Stimulated activated CD4-positive, alpha-beta T cell treated with anti-CD3 and anti-CD28 coated beads, Interleukin-4, amount 100 ng/mL, for 24 hours (primary cell): ENCODE data around the gene SHISAL1.

Experiments used
- DNase-seq: peaks from one replicate; pipeline ENCODE4 v3.0.0-alpha.2; 2020

Gene SHISAL1

GRCh38 chr22:44204739-44205515, 107.8 kb downstream of the SHISAL1 start:
- DNase-seq, result no peak

DNA sequence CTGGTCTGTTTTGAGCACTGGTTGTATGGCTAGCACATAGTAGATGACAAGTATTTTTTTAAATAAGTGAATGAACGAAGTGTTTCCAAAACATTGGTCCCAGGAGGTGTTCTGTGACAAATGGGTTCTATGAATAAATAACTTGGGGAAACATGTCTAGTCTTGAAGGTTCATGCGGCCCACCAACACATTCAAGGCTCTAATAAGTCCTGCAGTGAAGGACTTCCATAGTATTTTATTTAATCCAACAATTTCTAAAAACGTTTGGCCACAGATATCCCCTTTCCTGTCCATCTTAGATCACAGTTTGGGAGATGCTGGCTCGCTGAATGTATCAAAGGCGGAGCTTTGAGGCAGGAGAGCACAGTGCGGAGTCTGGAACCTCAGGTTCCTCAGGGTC, 109.5 kb downstream of the SHISAL1 start:
- no peak for DNase-seq

DNA sequence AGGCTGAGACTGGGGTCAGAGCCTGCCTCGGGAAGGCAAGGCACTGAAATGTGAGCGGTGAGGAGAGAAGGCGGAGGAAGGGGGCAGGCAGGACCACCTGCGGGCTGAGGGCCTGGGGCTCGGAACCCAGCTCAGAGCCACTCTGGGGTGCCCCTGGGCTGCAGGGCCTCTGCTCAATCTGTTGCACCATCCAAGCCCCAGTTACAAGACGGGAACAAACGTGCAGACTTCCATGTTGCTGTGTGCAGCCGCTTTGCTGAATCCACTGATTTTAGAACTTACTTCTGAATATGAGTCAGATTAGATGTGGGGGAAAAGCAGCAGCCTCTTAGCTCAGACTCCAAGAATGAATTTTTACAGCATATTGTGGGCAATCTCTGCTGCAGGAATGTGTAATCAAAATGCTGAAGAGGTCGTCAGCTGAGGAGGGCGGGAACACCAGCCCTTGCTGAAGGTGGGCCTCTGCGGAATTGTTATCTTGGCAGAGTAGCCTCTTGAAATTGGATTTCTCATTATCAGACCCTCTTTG, 110.4 kb downstream of the SHISAL1 start:
- no peak for DNase-seq

- no peak for DNase-seq
Measured at GRCh38 chr22:44201665-44202064, 111.1 kb downstream of the SHISAL1 start.

- DNase-seq, result no peak
Measured at GRCh38 chr22:44200855-44201550, 111.7 kb downstream of the SHISAL1 start.

DNA sequence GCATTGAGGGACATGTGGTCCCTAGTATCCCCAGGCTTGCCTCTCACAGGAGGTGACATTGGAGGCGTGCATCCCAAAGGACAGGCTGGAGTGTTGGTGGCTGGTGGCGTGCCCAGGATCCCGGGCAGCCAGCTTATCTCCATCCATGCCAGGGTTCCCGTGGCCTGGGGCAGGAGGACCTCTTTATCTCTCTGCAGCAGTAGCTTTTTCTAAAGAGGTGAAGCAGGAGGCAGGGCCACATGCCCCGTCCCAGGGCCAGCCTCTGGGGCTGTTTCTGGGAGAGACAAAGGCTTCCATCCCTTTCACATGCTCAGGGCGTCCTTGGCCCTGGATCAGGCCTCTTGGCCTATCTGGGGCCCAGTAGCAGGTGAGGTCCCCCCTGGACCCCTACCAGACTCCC, 112.3 kb downstream of the SHISAL1 start:
- no peak for DNase-seq

DNA sequence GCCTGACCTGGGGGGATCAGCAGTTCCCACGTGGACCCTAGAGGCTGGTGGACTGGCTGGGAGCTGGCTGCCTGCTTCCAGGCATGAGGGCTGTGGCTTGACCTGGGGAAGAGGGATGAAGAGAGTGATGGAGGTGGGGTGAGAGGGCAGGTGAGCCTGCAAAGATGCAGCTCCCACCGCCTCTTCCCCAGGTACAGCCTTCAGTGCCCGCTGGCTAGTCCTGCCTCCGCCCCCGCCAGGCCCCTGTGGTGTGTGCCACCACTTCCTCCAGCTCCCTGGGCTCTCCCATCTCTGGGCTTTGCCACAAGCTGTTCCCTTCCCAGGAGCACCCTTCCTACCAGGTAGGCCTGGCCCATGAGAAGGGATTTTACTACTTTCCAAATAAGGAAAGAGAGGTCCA, 112.9 kb downstream of the SHISAL1 start:
- no peak for DNase-seq

GRCh38 chr22:44199164-44199563, 113.6 kb downstream of the SHISAL1 start:
- DNase-seq, result no peak

GRCh38 chr22:44197271-44197670, 115.5 kb downstream of the SHISAL1 start:
- DNase-seq, result no peak

GRCh38 chr22:44196731-44197131, 116.0 kb downstream of the SHISAL1 start:
- no peak for DNase-seq

DNA sequence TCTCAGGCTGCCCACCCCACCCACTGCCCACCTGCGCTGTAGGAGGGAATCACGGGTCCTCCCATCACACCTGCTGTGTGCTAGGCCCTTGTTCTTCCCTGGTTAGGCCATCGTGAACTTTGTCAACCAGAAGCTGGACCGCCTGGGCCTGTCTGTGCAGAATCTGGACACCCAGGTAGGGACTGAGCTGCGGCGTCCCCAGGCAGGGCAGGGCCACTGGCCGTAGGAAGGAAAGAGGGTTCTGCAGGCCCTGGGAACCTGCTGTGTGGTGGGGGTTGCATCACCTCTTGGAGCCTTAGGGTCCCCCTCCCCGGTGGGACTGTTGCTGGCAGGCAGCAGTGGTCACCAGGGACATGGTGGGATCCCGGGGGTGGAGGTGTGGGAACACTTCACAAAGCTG, 116.5 kb downstream of the SHISAL1 start:
- DNase-seq, result no peak

GRCh38 chr22:44195189-44195871, 117.4 kb downstream of the SHISAL1 start:
- no peak for DNase-seq

DNA sequence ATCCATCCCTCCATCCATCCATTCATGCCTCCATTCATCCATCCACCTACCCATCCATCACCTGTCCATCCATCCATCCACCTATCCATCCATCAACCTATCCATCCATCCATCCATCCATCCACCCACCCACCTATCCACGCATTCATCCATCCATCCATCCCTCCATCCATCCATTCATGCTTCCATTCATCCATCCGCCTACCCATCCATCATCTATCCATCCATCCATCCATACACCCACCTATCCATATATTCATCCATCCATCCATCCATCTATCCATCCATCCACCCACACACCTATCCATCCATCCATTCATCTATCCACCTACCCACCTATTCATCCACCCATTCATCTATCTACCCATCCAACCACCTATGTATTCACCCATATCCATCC, 118.2 kb downstream of the SHISAL1 start:
- no peak for DNase-seq
